Tibial artery (tissue), 4 donors: ENCODE measurements around the gene LYST.
"Not testable (repeated sequence)": the region's sequence is repeated elsewhere in the genome, so short reads cannot be mapped to it uniquely, and the experiment has no call there.

Experiments
- DNase-seq, 2 donors: peaks; one replicate each; pipeline ENCODE4 v3.0.0-alpha.2; 2019
- H3K27ac ChIP-seq, 2 donors: fragments of 200-600 bp; sonication (generic) in 1 of 2; 1 replicate in 1 of 2; 2 replicates in 1 of 2; pipeline ENCODE4 v1.5.1; 2018 to 2019; ENCODE audit warnings: mild to moderate bottlenecking in 1 of 2
- H3K27me3 ChIP-seq, 2 donors: fragments of 200-600 bp; sonication (generic) in 1 of 2; one replicate each; pipeline versions ENCODE4 v1.5.1 to v1.6.0; 2016 to 2019
- H3K36me3 ChIP-seq, 3 donors: fragments of 200-600 bp; sonication (generic) in 2 of 3; one replicate each; pipeline ENCODE4 v1.5.1; 2016 to 2019; ENCODE audit warnings: mild to moderate bottlenecking in 2 of 3
- H3K4me1 ChIP-seq, 4 donors: fragments of 200-600 bp; sonication (generic) in 2 of 4; 1 replicate in 3 of 4; 2 replicates in 1 of 4; pipeline ENCODE4 v1.5.1; 2016 to 2019
- H3K4me3 ChIP-seq, 2 donors: fragments of 200-600 bp; sonication (generic) in 1 of 2; 1 replicate in 1 of 2; 2 replicates in 1 of 2; pipeline ENCODE4 v1.5.1; 2018 to 2019; ENCODE audit warnings: mild to moderate bottlenecking in 2 of 2
- H3K9me3 ChIP-seq, 3 donors: fragments of 200-600 bp; sonication (generic) in 1 of 3; one replicate each; pipeline ENCODE4 v1.5.1; 2016 to 2019
- intact Hi-C: fragments of 100-400 bp; cut with DNase I; formaldehyde crosslinking; loops from one replicate; pipeline ENCODE4 v1.15.0; 2023; ENCODE audit warnings: low total_unique reads
- TF ChIP-seq, protein P1 (sequence below), 2 experiments: fragments of 200-600 bp in 1 of 2; fragments of 450-650 bp in 1 of 2; IDR thresholded peaks; one replicate each; pipeline ENCODE4 v1.5.1; 2017 to 2019; ENCODE audit warnings: antibody characterized with exemption in 2 of 2, mild to moderate bottlenecking in 1 of 2, moderate library complexity in 1 of 2

Gene LYST

DNA sequence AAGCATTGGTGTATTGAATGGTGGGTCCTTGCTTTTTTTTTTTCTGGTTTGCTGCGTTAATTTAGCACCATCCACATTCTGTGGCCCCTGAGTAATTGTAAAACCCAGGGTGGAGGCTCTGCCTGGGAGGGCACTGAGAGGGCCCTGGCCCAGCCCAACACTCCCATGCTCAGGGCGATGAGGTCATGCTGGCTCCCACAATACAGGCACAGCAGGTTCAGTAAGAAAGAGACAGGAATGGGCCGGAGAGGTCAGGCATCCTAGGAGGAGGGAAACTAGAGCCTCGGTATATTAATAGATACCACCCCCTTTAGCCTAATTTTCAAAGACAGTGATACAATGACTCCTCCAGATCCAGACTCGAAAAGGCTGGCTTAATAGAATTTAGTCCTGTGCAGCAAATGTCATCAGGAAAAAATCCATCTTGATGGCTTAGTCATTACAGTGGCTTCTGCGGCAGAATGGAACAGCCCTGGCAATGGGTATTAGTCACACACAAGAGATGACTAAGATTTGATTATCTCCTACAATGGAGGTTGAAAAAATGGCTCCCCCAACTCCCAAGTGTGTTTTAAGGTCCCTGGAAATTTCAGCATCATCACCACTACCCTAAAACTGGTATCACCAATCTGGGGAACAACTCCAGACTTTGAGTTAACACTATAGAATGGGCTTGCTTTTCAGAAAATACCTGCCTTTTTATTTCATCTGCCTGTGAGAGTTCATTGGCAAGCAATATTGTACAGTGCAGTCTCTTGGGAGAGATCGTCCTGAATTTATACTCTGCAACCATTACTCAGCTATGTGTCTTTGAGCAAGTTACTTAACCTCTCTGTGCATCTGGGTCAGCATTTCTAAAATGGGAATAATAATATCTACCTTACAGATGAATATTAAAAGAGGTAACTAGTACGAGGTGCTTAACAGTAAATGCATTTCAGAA lies 43.9 kb upstream of the LYST start:
- intact Hi-C loops: loop anchor here (10.0 kb wide), 1 partner anchor 64 kb away; no protein-coding TSS in a partner anchor

DNA sequence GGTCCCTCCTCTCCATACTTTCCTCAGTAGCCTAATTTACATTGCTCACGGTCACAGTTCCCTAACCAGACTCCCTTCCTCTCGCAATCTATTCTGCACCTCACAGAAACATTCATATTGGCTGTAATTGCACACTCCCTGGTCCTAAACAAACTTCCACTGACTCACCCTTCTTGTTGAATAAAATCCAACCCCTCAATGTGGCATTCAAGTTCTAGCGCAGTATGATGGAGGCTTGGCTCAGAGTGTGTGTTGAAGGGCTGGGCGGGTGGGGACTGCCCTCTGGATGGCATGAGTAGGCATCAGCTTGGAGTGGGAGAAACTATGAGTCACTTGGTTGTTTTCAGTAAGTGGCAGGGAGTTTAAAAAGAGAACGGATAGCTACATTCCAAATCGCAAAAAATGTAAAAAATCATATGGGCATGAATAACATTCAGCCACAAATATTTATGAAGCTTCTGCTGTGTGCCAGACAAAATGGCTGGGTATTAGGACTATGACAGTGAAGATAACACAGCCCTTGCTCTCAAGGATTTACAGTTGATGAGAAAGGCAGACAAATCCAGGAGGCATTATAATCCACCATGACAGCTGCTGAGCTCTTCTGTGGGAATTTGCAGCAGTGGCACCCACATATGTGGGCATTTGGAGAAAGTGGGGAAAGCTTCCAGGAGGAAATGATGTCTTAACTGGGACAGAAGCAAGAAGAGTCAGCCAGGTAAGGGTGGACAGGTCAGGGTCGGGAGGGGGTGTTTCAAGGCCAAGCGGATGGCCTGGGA lies 42.2 kb upstream of the LYST start:
- TF ChIP-seq, protein P1, sequence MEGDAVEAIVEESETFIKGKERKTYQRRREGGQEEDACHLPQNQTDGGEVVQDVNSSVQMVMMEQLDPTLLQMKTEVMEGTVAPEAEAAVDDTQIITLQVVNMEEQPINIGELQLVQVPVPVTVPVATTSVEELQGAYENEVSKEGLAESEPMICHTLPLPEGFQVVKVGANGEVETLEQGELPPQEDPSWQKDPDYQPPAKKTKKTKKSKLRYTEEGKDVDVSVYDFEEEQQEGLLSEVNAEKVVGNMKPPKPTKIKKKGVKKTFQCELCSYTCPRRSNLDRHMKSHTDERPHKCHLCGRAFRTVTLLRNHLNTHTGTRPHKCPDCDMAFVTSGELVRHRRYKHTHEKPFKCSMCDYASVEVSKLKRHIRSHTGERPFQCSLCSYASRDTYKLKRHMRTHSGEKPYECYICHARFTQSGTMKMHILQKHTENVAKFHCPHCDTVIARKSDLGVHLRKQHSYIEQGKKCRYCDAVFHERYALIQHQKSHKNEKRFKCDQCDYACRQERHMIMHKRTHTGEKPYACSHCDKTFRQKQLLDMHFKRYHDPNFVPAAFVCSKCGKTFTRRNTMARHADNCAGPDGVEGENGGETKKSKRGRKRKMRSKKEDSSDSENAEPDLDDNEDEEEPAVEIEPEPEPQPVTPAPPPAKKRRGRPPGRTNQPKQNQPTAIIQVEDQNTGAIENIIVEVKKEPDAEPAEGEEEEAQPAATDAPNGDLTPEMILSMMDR (IDR thresholded peaks at IDR 0.05): no peak
- Histone ChIP-seq H3K4me3 (peak overlapping the region; percentile 2 to 8), H3K36me3 (no peaks in the 10 kb centered on the region), H3K27ac (peak overlapping the region; percentile 74 to 82), H3K9me3 (no peaks in the 10 kb centered on the region), H3K27me3 (no peaks in the 10 kb centered on the region), H3K4me1 (peaks cover 0 to 30% (median 18%) of the 10 kb centered on the region in 4 donors)
- peak in 1 of 2 donors; percentile 77 for DNase-seq
- intact Hi-C loops: no loop called here

More for the DNA sequence above, 43.9 kb upstream of the LYST start:
- no peaks in the 10 kb centered on the region for H3K27me3 ChIP-seq
- peak; percentile 66 to 73 for DNase-seq
- TF ChIP-seq, protein P1 (IDR thresholded peaks at IDR 0.05): no peak
- peaks cover 0 to 30% (median 18%) of the 10 kb centered on the region in 4 donors for H3K4me1 ChIP-seq
- peak overlapping the region; percentile 74 to 82 for H3K27ac ChIP-seq
- H3K4me3 ChIP-seq: no peak overlapping the region
- H3K9me3 ChIP-seq: no peaks in the 10 kb centered on the region
- no peaks in the 10 kb centered on the region for H3K36me3 ChIP-seq

DNA sequence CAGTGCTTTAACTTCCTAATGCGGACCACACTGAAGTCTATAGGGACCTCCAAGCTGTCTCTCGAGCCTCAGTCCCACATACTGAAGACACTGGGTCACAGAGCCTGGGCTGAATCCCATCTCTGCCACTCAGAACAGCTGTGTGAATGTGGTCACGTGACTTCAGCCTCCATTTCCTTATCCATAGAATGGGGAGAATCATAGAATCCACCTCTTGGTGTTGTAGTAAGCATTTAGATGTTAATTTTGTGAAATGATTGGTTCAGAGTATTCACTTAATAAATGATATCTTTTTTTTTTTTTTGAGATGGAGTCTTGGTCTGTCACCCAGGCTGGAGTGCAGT lies 41.2 kb upstream of the LYST start:
- no peaks in the 10 kb centered on the region for H3K27me3 ChIP-seq
- H3K27ac ChIP-seq: peak overlapping the region; percentile 17 to 74
- no peaks in the 10 kb centered on the region for H3K36me3 ChIP-seq
- TF ChIP-seq, protein P1 (IDR thresholded peaks at IDR 0.05): no peak
- H3K4me1 ChIP-seq: peaks cover 0 to 30% (median 18%) of the 10 kb centered on the region in 4 donors
- no peak overlapping the region for H3K4me3 ChIP-seq
- DNase-seq: no peak
- H3K9me3 ChIP-seq: no peaks in the 10 kb centered on the region
- intact Hi-C loops: no loop called here

DNA sequence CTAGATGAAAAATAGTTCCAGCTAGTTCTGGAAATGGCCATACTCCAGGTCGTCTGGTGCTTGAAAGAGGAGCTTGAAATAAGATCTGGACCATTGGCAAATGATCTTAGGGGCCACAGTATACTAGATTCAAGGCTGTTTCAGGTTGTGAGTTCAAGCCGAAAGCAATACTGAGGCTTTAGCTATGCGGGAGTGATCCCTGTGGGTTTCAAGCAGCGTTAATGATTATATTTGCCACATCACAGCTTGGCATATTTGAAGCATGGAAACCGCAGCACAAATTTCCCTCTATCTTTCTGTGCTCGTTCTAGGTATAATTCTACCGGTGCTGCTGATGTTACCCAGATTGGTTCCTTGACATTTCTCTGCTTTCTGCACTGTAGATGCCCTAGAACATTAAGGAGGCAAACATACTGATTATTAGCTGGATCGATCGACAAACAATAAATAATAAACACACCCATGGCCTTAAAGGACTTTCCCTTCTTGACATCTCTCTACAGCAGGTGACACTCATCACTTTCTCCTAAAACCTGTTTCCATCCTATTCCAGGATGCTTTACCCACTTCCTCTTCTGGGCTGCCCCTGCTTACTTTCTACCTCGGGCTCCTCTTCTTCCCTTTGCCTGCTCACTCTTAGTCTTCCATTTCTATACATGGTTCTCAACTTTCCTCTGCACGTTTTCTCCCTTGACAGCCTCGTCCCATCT lies 40.6 kb upstream of the LYST start:
- H3K4me3 ChIP-seq: no peak overlapping the region
- peaks cover 0 to 30% (median 18%) of the 10 kb centered on the region in 4 donors for H3K4me1 ChIP-seq
- peak overlapping the region in 1 of 2 donors; percentile 17 for H3K27ac ChIP-seq
- no peak for DNase-seq
- H3K27me3 ChIP-seq: no peaks in the 10 kb centered on the region
- H3K9me3 ChIP-seq: no peaks in the 10 kb centered on the region
- H3K36me3 ChIP-seq: no peaks in the 10 kb centered on the region
- intact Hi-C loops: no loop called here
- TF ChIP-seq, protein P1 (IDR thresholded peaks at IDR 0.05): no peak

DNA sequence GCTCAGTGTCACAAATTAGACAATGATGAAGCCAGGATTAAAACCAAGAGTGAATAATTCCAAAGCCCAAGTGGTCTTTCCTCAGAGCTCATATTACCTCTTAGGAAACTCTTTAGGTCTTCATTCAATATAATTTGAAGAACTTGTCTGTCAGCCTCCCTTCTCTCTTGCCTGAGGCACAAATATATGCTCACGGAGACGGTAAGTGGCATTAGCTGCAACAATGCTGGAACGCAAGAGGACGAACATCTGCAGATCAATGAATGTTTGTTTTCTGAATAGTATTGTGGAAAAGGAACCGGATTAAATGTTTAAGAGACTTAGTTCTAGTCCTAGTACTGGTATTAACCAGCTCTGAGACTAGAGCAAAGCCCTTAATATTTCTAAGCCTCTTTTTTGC lies 39.7 kb upstream of the LYST start:
- intact Hi-C loops: no loop called here
- H3K36me3 ChIP-seq: no peaks in the 10 kb centered on the region
- TF ChIP-seq, protein P1 (IDR thresholded peaks at IDR 0.05): no peak
- H3K27ac ChIP-seq: no peak overlapping the region
- no peaks in the 10 kb centered on the region for H3K9me3 ChIP-seq
- H3K27me3 ChIP-seq: no peaks in the 10 kb centered on the region
- H3K4me3 ChIP-seq: no peak overlapping the region
- no peak for DNase-seq
- peaks cover 0 to 30% (median 18%) of the 10 kb centered on the region in 4 donors for H3K4me1 ChIP-seq

DNA sequence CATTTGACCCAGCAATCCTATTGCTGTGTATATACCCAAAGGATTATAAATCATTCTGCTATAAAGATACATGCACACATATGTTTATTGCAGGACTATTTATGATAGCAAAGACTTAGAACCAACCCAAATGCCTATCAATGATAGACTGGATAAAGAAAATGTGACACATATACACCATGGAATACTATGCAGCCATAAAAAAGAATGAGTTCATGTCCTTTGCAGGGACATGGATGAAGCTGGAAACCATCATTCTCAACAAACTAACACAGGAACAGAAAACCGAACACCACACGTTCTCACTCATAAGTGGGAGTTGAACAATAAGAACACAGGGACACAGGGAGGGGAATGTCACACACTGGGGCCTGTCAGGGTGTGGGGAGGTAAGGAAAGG lies 37.1 kb upstream of the LYST start:
- H3K4me3 ChIP-seq, intact Hi-C loops, H3K27me3 ChIP-seq: not testable (repeated sequence)

More for the DNA sequence above, 37.1 kb upstream of the LYST start:
- DNase-seq, H3K27ac ChIP-seq, H3K36me3 ChIP-seq, H3K9me3 ChIP-seq, H3K4me1 ChIP-seq: not testable (repeated sequence)
